H1 (cell line): Measurements from ENCODE around the gene PHKA2. TPM values are rescaled to one million over a fixed set of nuclear protein-coding genes. Genes with fewer than 3 reads are reported as not detected.

ENCODE experiments used
- CTCF ChIA-PET: fragments of 300-600 bp; sonication (Branson Sonifier 250); formaldehyde crosslinking; loops from one replicate; lab custom pipeline; 2021; ENCODE audit not compliant: partially characterized antibody; lab: Charles Lee
- POLR2A ChIA-PET: fragments of 300-600 bp; sonication (Branson Sonifier 250); formaldehyde crosslinking; loops from one replicate; lab custom pipeline; 2021; ENCODE audit warnings: inconsistent platforms; ENCODE audit not compliant: partially characterized antibody; lab: Charles Lee
- DNase-seq, 2 experiments: peaks; one replicate each; pipeline versions ENCODE4 v3.0.0 to v3.0.0-alpha.2; 2010 to 2022; ENCODE audit warnings: low spot score in 2 of 2, low read depth in 1 of 2, mixed read lengths in 1 of 2
- FAIRE-seq: peaks from 2 replicates; lab custom pipeline; 2011; peaks lifted over from hg19 to GRCh38; lab: Jason Lieb, UNC
- H2AFZ ChIP-seq: 2 replicates; pipeline ENCODE4 v1.8.1; 2012; ENCODE audit warnings: low read length, inconsistent platforms
- H2AK5ac ChIP-seq: 2 replicates; pipeline ENCODE4 v1.6.1; 2013; ENCODE audit warnings: low read depth, low read length
- H2BK120ac ChIP-seq: replicated peaks from 2 replicates; pipeline ENCODE3; 2013; ENCODE audit warnings: low read depth, low read length, inconsistent platforms
- H2BK12ac ChIP-seq: 2 replicates; pipeline ENCODE4 v1.6.1; 2013; ENCODE audit warnings: low read depth, low read length
- H2BK15ac ChIP-seq: 2 replicates; pipeline ENCODE4 v1.6.1; 2013; ENCODE audit warnings: low read length
- H2BK20ac ChIP-seq: 2 replicates; pipeline ENCODE4 v1.6.1; 2013; ENCODE audit warnings: low read length
- H2BK5ac ChIP-seq: 2 replicates; pipeline ENCODE4 v1.6.1; 2013; ENCODE audit warnings: low read depth, low read length
- H3K14ac ChIP-seq: 2 replicates; pipeline ENCODE4 v1.6.1; 2013; ENCODE audit warnings: inconsistent platforms; ENCODE audit not compliant: insufficient read length
- H3K18ac ChIP-seq: 2 replicates; pipeline ENCODE4 v1.6.1; 2013; ENCODE audit warnings: low read length; ENCODE audit errors: extremely low read depth
- H3K23ac ChIP-seq: 2 replicates; pipeline ENCODE4 v1.6.1; 2013; ENCODE audit warnings: inconsistent platforms; ENCODE audit not compliant: insufficient read length
- H3K23me2 ChIP-seq: 2 replicates; pipeline ENCODE4 v1.6.1; 2013; ENCODE audit warnings: low read depth, low read length
- H3K27ac ChIP-seq: 2 replicates; pipeline ENCODE4 v1.6.1; 2011; ENCODE audit warnings: low read depth, low read length, inconsistent platforms
- H3K27me3 ChIP-seq, 4 experiments: replicated peaks in 1 of 4; 1 replicate in 1 of 4; 2 replicates in 3 of 4; pipeline versions ENCODE4 v1.6.1 to v1.8.1; 2011 to 2013; ENCODE audit warnings: low read length in 3 of 4, mild to moderate bottlenecking in 3 of 4, inconsistent platforms in 2 of 4, mixed read lengths in 2 of 4, moderate library complexity in 1 of 4; ENCODE audit not compliant: control insufficient read depth in 3 of 4, insufficient read depth in 3 of 4; ENCODE audit errors: extremely low read depth in 1 of 4
- H3K36me3 ChIP-seq, 4 experiments: 2 replicates each; pipeline versions ENCODE4 v1.6.1 to v1.8.1; 2011 to 2013; ENCODE audit warnings: mild to moderate bottlenecking in 4 of 4, low read length in 3 of 4, moderate library complexity in 2 of 4, control low read depth in 1 of 4, inconsistent platforms in 1 of 4; ENCODE audit not compliant: insufficient read depth in 4 of 4, control insufficient read depth in 2 of 4
- H3K4ac ChIP-seq: replicated peaks from 2 replicates; pipeline ENCODE3; 2013; ENCODE audit warnings: low read length, low read depth, mixed read lengths, inconsistent platforms; ENCODE audit not compliant: insufficient read length
- H3K4me1 ChIP-seq, 4 experiments: replicated peaks in 1 of 4; 1 replicate in 1 of 4; 2 replicates in 3 of 4; pipeline versions ENCODE4 v1.6.1 to v1.8.1; 2011 to 2013; ENCODE audit warnings: low read length in 3 of 4, inconsistent platforms in 2 of 4, mixed read lengths in 1 of 4; ENCODE audit not compliant: insufficient read depth in 4 of 4, control insufficient read depth in 3 of 4
- H3K4me2 ChIP-seq, 2 experiments: 2 replicates each; pipeline versions ENCODE4 v1.6.1 to v1.8.1; 2011 to 2013; ENCODE audit warnings: low read depth in 2 of 2, low read length in 2 of 2, control low read depth in 1 of 2, inconsistent platforms in 1 of 2, mild to moderate bottlenecking in 1 of 2; ENCODE audit not compliant: insufficient read depth in 1 of 2
- H3K4me3 ChIP-seq, 4 experiments: fragments of 200-600, 300-600 bp in 1 of 4; sonication (generic), shearing (Covaris generic), sonication (Bioruptor Twin) in 1 of 4; 2 replicates each; pipeline versions ENCODE4 v1.5.1 to v1.8.1; 2011 to 2016; ENCODE audit warnings: low read length in 4 of 4, low read depth in 3 of 4, control low read depth in 2 of 4, inconsistent platforms in 2 of 4, mild to moderate bottlenecking in 2 of 4, mixed read lengths in 1 of 4, moderate library complexity in 1 of 4; ENCODE audit not compliant: insufficient read depth in 2 of 4; ENCODE audit errors: extremely low read depth in 1 of 4
- H3K56ac ChIP-seq: replicated peaks from 2 replicates; pipeline ENCODE3; 2013; ENCODE audit warnings: low read depth, mild to moderate bottlenecking, mixed read lengths, low read length, inconsistent platforms; ENCODE audit not compliant: insufficient read length
- H3K79me1 ChIP-seq: 2 replicates; pipeline ENCODE4 v1.6.1; 2013; ENCODE audit warnings: low read depth, low read length, control low read depth
- H3K79me2 ChIP-seq, 2 experiments: 2 replicates each; pipeline versions ENCODE4 v1.6.1 to v1.8.1; 2012 to 2013; ENCODE audit warnings: low read length in 2 of 2, mild to moderate bottlenecking in 2 of 2, inconsistent platforms in 1 of 2; ENCODE audit not compliant: insufficient read depth in 2 of 2, control insufficient read depth in 1 of 2
- H3K9ac ChIP-seq, 4 experiments: replicated peaks in 1 of 4; 1 replicate in 1 of 4; 2 replicates in 3 of 4; pipeline versions ENCODE4 v1.6.1 to v1.8.1; 2011 to 2013; ENCODE audit warnings: low read depth in 3 of 4, low read length in 3 of 4, control low read depth in 2 of 4, mild to moderate bottlenecking in 2 of 4, moderate library complexity in 2 of 4, inconsistent platforms in 1 of 4; ENCODE audit errors: extremely low read depth in 1 of 4
- H3K9me3 ChIP-seq, 2 experiments: 2 replicates each; pipeline versions ENCODE4 v1.6.1 to v1.8.1; 2012 to 2013; ENCODE audit warnings: mild to moderate bottlenecking in 2 of 2, moderate library complexity in 2 of 2, control low read depth in 1 of 2, inconsistent platforms in 1 of 2, low read depth in 1 of 2, low read length in 1 of 2, mixed read lengths in 1 of 2; ENCODE audit not compliant: insufficient read depth in 2 of 2
- H4K20me1 ChIP-seq, 2 experiments: replicated peaks in 1 of 2; 2 replicates each; pipeline versions ENCODE3 to v1.8.1; 2011 to 2013; ENCODE audit warnings: inconsistent platforms in 2 of 2, low read length in 2 of 2, mild to moderate bottlenecking in 1 of 2; ENCODE audit not compliant: insufficient read depth in 2 of 2, control insufficient read depth in 1 of 2
- H4K5ac ChIP-seq: 2 replicates; pipeline ENCODE4 v1.6.1; 2013; ENCODE audit warnings: low read length, low read depth, mixed read lengths, inconsistent platforms; ENCODE audit not compliant: insufficient read length
- H4K8ac ChIP-seq: 2 replicates; pipeline ENCODE4 v1.8.0; 2013; ENCODE audit warnings: mild to moderate bottlenecking, moderate library complexity, low read length, inconsistent platforms; ENCODE audit not compliant: insufficient read depth; ENCODE audit errors: extremely low read depth
- H4K91ac ChIP-seq: replicated peaks from 2 replicates; pipeline ENCODE3; 2013; ENCODE audit warnings: low read length, mixed read lengths, inconsistent platforms; ENCODE audit not compliant: insufficient read length
- CBX5 ChIP-seq: fragments of 300-800, 300-1000 bp; sonication (generic); IDR thresholded peaks from 2 replicates; pipeline ENCODE4 v1.7.1; 2016; ENCODE audit warnings: antibody characterized with exemption, low read length, low read depth
- CHD2 ChIP-seq: IDR thresholded peaks from 2 replicates; pipeline ENCODE4 v1.6.1; 2012; ENCODE audit warnings: low read length, improper control_type of control experiment
- CTBP2 ChIP-seq: IDR thresholded peaks from 2 replicates; pipeline ENCODE4 v1.7.0; 2011; ENCODE audit warnings: borderline replicate concordance, mild to moderate bottlenecking, moderate library complexity, mixed read lengths, low read length; ENCODE audit not compliant: insufficient read depth, insufficient read length
- GABPA ChIP-seq: IDR thresholded peaks from 2 replicates; pipeline ENCODE4 v1.6.1; 2011; ENCODE audit warnings: mild to moderate bottlenecking, low read length, moderate library complexity, borderline replicate concordance; ENCODE audit not compliant: insufficient read depth
- KDM1A ChIP-seq: fragments of 200-600, 300-600 bp; sonication (generic); IDR thresholded peaks from 2 replicates; pipeline ENCODE4 v1.7.1; 2016; ENCODE audit warnings: mild to moderate bottlenecking, low read length, borderline replicate concordance
- KDM5A ChIP-seq: fragments of 200-600 bp; IDR thresholded peaks from 2 replicates; pipeline ENCODE4 v1.7.1; 2012; ENCODE audit warnings: mild to moderate bottlenecking, low read length, inconsistent platforms, mixed read lengths
- SIRT6 ChIP-seq: IDR thresholded peaks from one replicate; pipeline ENCODE4 v1.7.1; 2012; ENCODE audit warnings: low read length, inconsistent platforms
- YY1 ChIP-seq: IDR thresholded peaks from 2 replicates; pipeline ENCODE4 v1.6.1; 2011; ENCODE audit warnings: low read depth, mild to moderate bottlenecking, low read length
- ZNF274 ChIP-seq: IDR thresholded peaks from 2 replicates; pipeline ENCODE4 v1.7.0; 2012; ENCODE audit warnings: low read length, borderline replicate concordance; ENCODE audit errors: extremely low read depth
- polyA plus RNA-seq, 7 experiments: library from polyadenylated mRNA; depleted of rRNA in 3 of 7; stranded (reverse) in 5 of 7; unstranded in 2 of 7; fragments of >200 nt in 5 of 7; fragments of 200-250 nt in 2 of 7; gene quantifications; 1 replicate in 5 of 7; 2 replicates in 1 of 7; 4 replicates in 1 of 7; pipeline versions ENCODE4 v1.2.1 to v1.2.3, GENCODE V29; 2011 to 2013; ENCODE audit warnings: missing spikeins in 2 of 7, mixed read lengths in 2 of 7
- total RNA-seq: library from RNA; stranded (reverse); fragmentation: NEBNext Ultra II Directional; extraction: Animal tissue kit (Norgen Biotek cat#: 25700); gene quantifications from 2 replicates; pipeline ENCODE4 v1.2.1, GENCODE V29; 2021
- TF ChIP-seq, protein P1 (sequence below): IDR thresholded peaks from 2 replicates; pipeline ENCODE4 v1.6.1; 2012; ENCODE audit warnings: inconsistent platforms
- TF ChIP-seq, protein P2 (sequence below): IDR thresholded peaks from 2 replicates; pipeline ENCODE4 v1.6.1; 2012; ENCODE audit warnings: low read length, inconsistent platforms
- TF ChIP-seq, protein P3 (sequence below): IDR thresholded peaks from 2 replicates; pipeline ENCODE4 v1.6.1; 2011; ENCODE audit warnings: low read depth, mild to moderate bottlenecking, low read length; ENCODE audit not compliant: insufficient read depth

PHKA2 gene
- total and polyA plus RNA-seq, 2 of the 8 experiments (the other 6 are each of a cell fraction or from before 2014, with no cell fraction given): 28.1 to 35.8 TPM

DNA sequence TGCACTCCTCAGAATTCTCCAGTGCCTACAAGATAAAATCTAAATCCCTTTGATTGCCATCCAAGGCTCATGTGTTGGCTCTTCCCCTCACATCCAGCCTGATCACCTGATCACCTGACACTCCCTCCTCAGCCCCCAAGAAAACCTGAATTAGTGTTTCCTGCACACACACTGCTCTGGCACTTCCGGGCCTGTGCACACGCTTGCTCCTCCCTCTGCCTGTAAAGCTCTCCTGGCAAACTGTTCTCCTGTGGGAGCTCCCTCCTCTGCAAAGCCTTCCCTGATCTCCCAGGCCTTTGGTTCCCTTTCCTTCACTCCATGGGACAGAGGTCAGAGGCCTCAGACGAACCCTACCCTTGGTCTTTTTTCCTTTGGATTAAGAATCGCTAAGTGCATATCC lies 19.9 kb downstream of the PHKA2 start (continued):
- no peak for TF ChIP-seq ZNF274

DNA sequence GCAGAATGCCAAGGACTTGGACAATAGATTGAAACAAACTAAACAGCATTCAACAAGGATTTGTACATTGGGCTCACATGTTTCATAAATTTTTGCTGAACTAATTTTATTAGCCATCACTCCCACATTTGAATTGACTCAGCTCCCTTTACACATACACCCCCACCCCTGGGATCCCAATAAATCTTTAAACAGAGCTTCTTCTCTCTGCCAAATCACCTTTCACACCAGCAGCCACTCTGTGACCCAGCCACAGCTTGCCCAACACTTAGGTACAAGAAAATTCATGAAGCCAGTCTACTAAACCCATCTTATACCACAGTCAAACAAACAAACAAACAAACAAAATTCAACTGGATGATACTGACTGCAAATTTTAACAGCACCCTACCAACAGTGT lies 21.6 kb downstream of the PHKA2 start:
- CTCF ChIA-PET: no interaction called here
- Histone ChIP-seq H3K27me3 (no peaks in the 10 kb centered on the region), H2AFZ (no peak overlapping the region), H4K20me1 (peaks cover 0 to 2% of the 10 kb centered on the region in 2 experiments), H3K36me3 (no peaks in the 10 kb centered on the region; a peak in 1 of 8 replicates), H3K4ac (no peak overlapping the region), H3K56ac (no peak overlapping the region), H3K4me1 (no peaks in the 10 kb centered on the region), H3K9me3 (no peaks in the 10 kb centered on the region), H3K14ac (no peak overlapping the region), H3K23me2 (no peaks in the 10 kb centered on the region), H4K5ac (no peak overlapping the region), H3K23ac (no peak overlapping the region), H2BK12ac (no peak overlapping the region), H3K9ac (no peak overlapping the region), H4K91ac (no peak overlapping the region), H3K4me3 (no peak overlapping the region), H3K79me1 (no peaks in the 10 kb centered on the region), H3K18ac (no peak overlapping the region), H3K4me2 (no peak overlapping the region), H3K27ac (no peak overlapping the region), H2BK15ac (no peak overlapping the region), H2BK120ac (no peak overlapping the region), H2AK5ac (no peak overlapping the region), H2BK20ac (no peak overlapping the region), H3K79me2 (no peaks in the 10 kb centered on the region), H4K8ac (no peak overlapping the region), H2BK5ac (no peak overlapping the region)
- DNase-seq (no peak), FAIRE-seq (no peak)
- POLR2A ChIA-PET: no interaction called here
- TF ChIP-seq KDM5A (no peak), SIRT6 (no peak), CBX5 (no peak), CHD2 (no peak), CTBP2 (no peak), YY1 (no peak), KDM1A (no peak), GABPA (no peak)
- TF ChIP-seq, protein P1, sequence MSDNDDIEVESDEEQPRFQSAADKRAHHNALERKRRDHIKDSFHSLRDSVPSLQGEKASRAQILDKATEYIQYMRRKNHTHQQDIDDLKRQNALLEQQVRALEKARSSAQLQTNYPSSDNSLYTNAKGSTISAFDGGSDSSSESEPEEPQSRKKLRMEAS: no peak
- TF ChIP-seq, protein P2, sequence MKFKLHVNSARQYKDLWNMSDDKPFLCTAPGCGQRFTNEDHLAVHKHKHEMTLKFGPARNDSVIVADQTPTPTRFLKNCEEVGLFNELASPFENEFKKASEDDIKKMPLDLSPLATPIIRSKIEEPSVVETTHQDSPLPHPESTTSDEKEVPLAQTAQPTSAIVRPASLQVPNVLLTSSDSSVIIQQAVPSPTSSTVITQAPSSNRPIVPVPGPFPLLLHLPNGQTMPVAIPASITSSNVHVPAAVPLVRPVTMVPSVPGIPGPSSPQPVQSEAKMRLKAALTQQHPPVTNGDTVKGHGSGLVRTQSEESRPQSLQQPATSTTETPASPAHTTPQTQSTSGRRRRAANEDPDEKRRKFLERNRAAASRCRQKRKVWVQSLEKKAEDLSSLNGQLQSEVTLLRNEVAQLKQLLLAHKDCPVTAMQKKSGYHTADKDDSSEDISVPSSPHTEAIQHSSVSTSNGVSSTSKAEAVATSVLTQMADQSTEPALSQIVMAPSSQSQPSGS: no peak
- TF ChIP-seq, protein P3, sequence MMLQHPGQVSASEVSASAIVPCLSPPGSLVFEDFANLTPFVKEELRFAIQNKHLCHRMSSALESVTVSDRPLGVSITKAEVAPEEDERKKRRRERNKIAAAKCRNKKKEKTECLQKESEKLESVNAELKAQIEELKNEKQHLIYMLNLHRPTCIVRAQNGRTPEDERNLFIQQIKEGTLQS: no peak
